H9 (cell line): ENCODE data around the gene ITPR1. TPM values are rescaled to one million over a fixed set of nuclear protein-coding genes. Genes with fewer than 3 reads are reported as not detected.

Source experiments
- DNase-seq: peaks from one replicate; pipeline ENCODE4 v3.0.0-alpha.2; 2017
- H2AFZ ChIP-seq: one replicate; pipeline ENCODE4 v1.6.1; 2013; ENCODE audit warnings: mild to moderate bottlenecking, low read length, control low read depth, moderate library complexity
- H2AK5ac ChIP-seq: 2 replicates; pipeline ENCODE4 v1.6.1; 2013; ENCODE audit warnings: low read length, control low read depth, mixed read lengths; ENCODE audit not compliant: insufficient read length
- H2BK120ac ChIP-seq: one replicate; pipeline ENCODE4 v1.6.1; 2013; ENCODE audit warnings: low read depth, mild to moderate bottlenecking, low read length, control low read depth, inconsistent platforms; ENCODE audit not compliant: poor library complexity, severe bottlenecking
- H2BK12ac ChIP-seq: 2 replicates; pipeline ENCODE4 v1.6.1; 2013; ENCODE audit warnings: low read length, control low read depth, mixed read lengths, low read depth; ENCODE audit not compliant: insufficient read length
- H2BK15ac ChIP-seq: 2 replicates; pipeline ENCODE4 v1.6.1; 2013; ENCODE audit warnings: low read depth, low read length, control low read depth
- H2BK20ac ChIP-seq: one replicate; pipeline ENCODE4 v1.6.1; 2013; ENCODE audit warnings: low read depth, mild to moderate bottlenecking, low read length, control low read depth, inconsistent platforms; ENCODE audit not compliant: poor library complexity, severe bottlenecking
- H2BK5ac ChIP-seq: 2 replicates; pipeline ENCODE4 v1.6.1; 2013; ENCODE audit warnings: low read length, control low read depth, mixed read lengths; ENCODE audit not compliant: insufficient read length
- H3K14ac ChIP-seq: 2 replicates; pipeline ENCODE4 v1.6.1; 2013; ENCODE audit warnings: low read length, control low read depth; ENCODE audit not compliant: insufficient read depth
- H3K18ac ChIP-seq: 2 replicates; pipeline ENCODE4 v1.6.1; 2013; ENCODE audit warnings: low read depth, mild to moderate bottlenecking, mixed read lengths, low read length, control low read depth; ENCODE audit not compliant: insufficient read length
- H3K23ac ChIP-seq: 2 replicates; pipeline ENCODE4 v1.6.1; 2013; ENCODE audit warnings: low read length, control low read depth, mixed read lengths, low read depth; ENCODE audit not compliant: insufficient read length
- H3K23me2 ChIP-seq: 2 replicates; pipeline ENCODE4 v1.6.1; 2013; ENCODE audit warnings: low read depth, mild to moderate bottlenecking, mixed read lengths, low read length, control low read depth; ENCODE audit not compliant: insufficient read length, poor library complexity, severe bottlenecking
- H3K27ac ChIP-seq: 2 replicates; pipeline ENCODE4 v1.5.1; 2013; ENCODE audit warnings: low read length, control low read depth, mixed read lengths, low read depth; ENCODE audit not compliant: insufficient read length
- H3K27me3 ChIP-seq: 2 replicates; pipeline ENCODE4 v1.6.1; 2013; ENCODE audit warnings: low read length, control low read depth, inconsistent platforms; ENCODE audit not compliant: insufficient read depth
- H3K4ac ChIP-seq: 2 replicates; pipeline ENCODE4 v1.6.1; 2013; ENCODE audit warnings: low read depth, mild to moderate bottlenecking, control low read depth, inconsistent platforms, low read length, moderate library complexity
- H3K4me1 ChIP-seq: 2 replicates; pipeline ENCODE4 v1.6.1; 2013; ENCODE audit warnings: low read length, control low read depth, inconsistent platforms; ENCODE audit not compliant: insufficient read depth
- H3K4me2 ChIP-seq: 2 replicates; pipeline ENCODE4 v1.6.1; 2013; ENCODE audit warnings: low read length, control low read depth, mixed read lengths; ENCODE audit not compliant: insufficient read length, insufficient read depth
- H3K56ac ChIP-seq: 2 replicates; pipeline ENCODE4 v1.6.1; 2013; ENCODE audit warnings: low read depth, mild to moderate bottlenecking, mixed read lengths, low read length, control low read depth; ENCODE audit not compliant: insufficient read length
- H3K79me1 ChIP-seq: 2 replicates; pipeline ENCODE4 v1.6.1; 2013; ENCODE audit warnings: low read depth, mild to moderate bottlenecking, moderate library complexity, low read length, control low read depth, inconsistent platforms; ENCODE audit not compliant: insufficient read depth, poor library complexity, severe bottlenecking
- H3K79me2 ChIP-seq: 2 replicates; pipeline ENCODE4 v1.6.1; 2013; ENCODE audit warnings: low read length, control low read depth, inconsistent platforms; ENCODE audit not compliant: insufficient read depth
- H3K9ac ChIP-seq: 2 replicates; pipeline ENCODE4 v1.6.1; 2013; ENCODE audit warnings: low read length, control low read depth, mixed read lengths; ENCODE audit not compliant: insufficient read length; ENCODE audit errors: extremely low read depth
- H3K9me3 ChIP-seq: one replicate; pipeline ENCODE4 v1.6.1; 2013; ENCODE audit warnings: low read depth, low read length, inconsistent platforms; ENCODE audit not compliant: control insufficient read depth
- H3T11ph ChIP-seq: one replicate; pipeline ENCODE4 v1.6.1; 2013; ENCODE audit warnings: mild to moderate bottlenecking, low read length, control low read depth, inconsistent platforms
- H4K20me1 ChIP-seq: one replicate; pipeline ENCODE4 v1.6.1; 2013; ENCODE audit not compliant: control insufficient read depth, insufficient read length, insufficient read depth
- H4K5ac ChIP-seq: 2 replicates; pipeline ENCODE4 v1.6.1; 2013; ENCODE audit warnings: low read depth, mild to moderate bottlenecking, mixed read lengths, low read length, control low read depth; ENCODE audit not compliant: insufficient read length
- H4K8ac ChIP-seq: replicated peaks from 2 replicates; pipeline ENCODE4 v1.6.1; 2013; ENCODE audit warnings: low read length, control low read depth, mixed read lengths, low read depth; ENCODE audit not compliant: insufficient read length
- H4K91ac ChIP-seq: 2 replicates; pipeline ENCODE4 v1.6.1; 2013; ENCODE audit warnings: low read depth, mild to moderate bottlenecking, moderate library complexity, mixed read lengths, low read length, control low read depth; ENCODE audit not compliant: insufficient read length
- H3K27ac Mint-ChIP-seq, 3 experiments: 2 replicates in 2 of 3; 3 replicates in 1 of 3; pipeline ENCODE4 v1.8.0; 2020 to 2021; ENCODE audit warnings: mixed read lengths in 3 of 3, mild to moderate bottlenecking in 1 of 3, moderate library complexity in 1 of 3
- H3K27me3 Mint-ChIP-seq: 2 replicates; pipeline ENCODE4 v1.8.0; 2021; ENCODE audit warnings: low read depth, mild to moderate bottlenecking, moderate library complexity, mixed read lengths
- H3K36me3 Mint-ChIP-seq, 3 experiments: 2 replicates in 2 of 3; 3 replicates in 1 of 3; pipeline ENCODE4 v1.8.0; 2020 to 2021; ENCODE audit warnings: low read depth in 3 of 3, mixed read lengths in 3 of 3; ENCODE audit not compliant: insufficient read depth in 1 of 3
- H3K4me1 Mint-ChIP-seq, 2 experiments: 2 replicates each; pipeline ENCODE4 v1.8.0; 2020; ENCODE audit warnings: mixed read lengths in 2 of 2
- H3K4me3 Mint-ChIP-seq, 2 experiments: 2 replicates in 1 of 2; 3 replicates in 1 of 2; pipeline ENCODE4 v1.8.0; 2020 to 2021; ENCODE audit warnings: mild to moderate bottlenecking in 2 of 2, mixed read lengths in 2 of 2, moderate library complexity in 1 of 2
- H3K9me3 Mint-ChIP-seq, 2 experiments: 2 replicates in 1 of 2; 3 replicates in 1 of 2; pipeline ENCODE4 v1.8.0; 2020; ENCODE audit warnings: mild to moderate bottlenecking in 2 of 2, mixed read lengths in 2 of 2, moderate library complexity in 1 of 2
- CTCF ChIP-seq: fragments of 200-600 bp; sonication (generic); conservative IDR thresholded peaks from 3 replicates; pipeline ENCODE4 v1.8.0; 2021; ENCODE audit warnings: antibody characterized with exemption, mild to moderate bottlenecking
- total RNA-seq: library from RNA; stranded (reverse); gene quantifications from 2 replicates; pipeline ENCODE4 v1.2.1, GENCODE V29; 2021

ITPR1 gene
- total RNA-seq, 1 experiment from 2014 or later = 4.2 TPM

GRCh38 chr3:4853749-4854140 lies 360.6 kb downstream of the ITPR1 start:
- Histone ChIP-seq H2BK20ac (no peak overlapping the region), H2AFZ (peak overlapping the region; percentile 17), H3K79me1 (no peaks in the 10 kb centered on the region), H2BK120ac (no peak overlapping the region), H3K23me2 (no peaks in the 10 kb centered on the region), H4K20me1 (no peaks in the 10 kb centered on the region), H3K23ac (no peak overlapping the region), H3K18ac (no peak overlapping the region), H3K9ac (no peak overlapping the region), H3K4me2 (no peak overlapping the region), H4K8ac (no peak overlapping the region), H2BK5ac (no peak overlapping the region), H3K27me3 (no peaks in the 10 kb centered on the region), H4K5ac (no peak overlapping the region), H3K9me3 (no peaks in the 10 kb centered on the region), H2BK15ac (no peak overlapping the region), H3K56ac (no peak overlapping the region), H4K91ac (no peak overlapping the region), H3K79me2 (no peaks in the 10 kb centered on the region), H3K27ac (no peak overlapping the region), H2BK12ac (no peak overlapping the region), H3T11ph (no peak overlapping the region), H2AK5ac (no peak overlapping the region), H3K14ac (no peak overlapping the region), H3K4ac (no peak overlapping the region), H3K4me1 (no peaks in the 10 kb centered on the region)
- Mint-ChIP-seq H3K27me3 (no peaks in the 10 kb centered on the region), H3K27ac (peak overlapping the region in 1 of 3 experiments; percentile 3; a peak in 1 of 7 replicates), H3K4me1 (peaks cover 0 to 6% of the 10 kb centered on the region in 2 experiments; a peak in 2 of 4 replicates), H3K4me3 (no peak overlapping the region), H3K36me3 (no peaks in the 10 kb centered on the region), H3K9me3 (no peaks in the 10 kb centered on the region; a peak in 1 of 5 replicates)
- DNase-seq = no peak
- no peak for TF ChIP-seq CTCF
